Measurements from ENCODE around the gene GTF3C1. TPM values are rescaled to one million over a fixed set of nuclear protein-coding genes. Genes with fewer than 3 reads are reported as not detected.

GTF3C1 gene
- total RNA-seq, 4 donors from 2014 or later: 129 to 276 (median 181) TPM

DNA sequence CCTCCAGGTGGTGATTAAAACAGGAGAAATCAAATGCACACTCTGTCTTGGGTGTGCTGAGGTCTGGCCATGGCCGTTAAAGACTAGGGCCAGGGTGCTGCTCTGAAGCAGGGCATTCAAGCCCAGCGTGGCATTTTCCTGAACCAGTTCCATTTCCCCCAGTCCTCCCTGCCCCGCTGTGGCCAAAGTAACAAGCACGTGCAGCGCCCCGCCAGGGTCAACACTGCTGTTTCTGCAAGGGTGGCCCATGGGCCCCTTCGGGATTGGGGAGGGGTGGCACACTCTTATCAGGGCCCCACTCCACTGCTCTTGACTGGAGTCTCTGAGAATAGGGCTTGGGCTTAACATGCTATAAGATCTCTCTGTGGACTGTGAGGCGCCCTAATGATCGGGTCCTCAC, 74.8 kb downstream of the GTF3C1 start:
- no peaks in the 10 kb centered on the region for H3K9me3 ChIP-seq
- TF ChIP-seq, protein P1, sequence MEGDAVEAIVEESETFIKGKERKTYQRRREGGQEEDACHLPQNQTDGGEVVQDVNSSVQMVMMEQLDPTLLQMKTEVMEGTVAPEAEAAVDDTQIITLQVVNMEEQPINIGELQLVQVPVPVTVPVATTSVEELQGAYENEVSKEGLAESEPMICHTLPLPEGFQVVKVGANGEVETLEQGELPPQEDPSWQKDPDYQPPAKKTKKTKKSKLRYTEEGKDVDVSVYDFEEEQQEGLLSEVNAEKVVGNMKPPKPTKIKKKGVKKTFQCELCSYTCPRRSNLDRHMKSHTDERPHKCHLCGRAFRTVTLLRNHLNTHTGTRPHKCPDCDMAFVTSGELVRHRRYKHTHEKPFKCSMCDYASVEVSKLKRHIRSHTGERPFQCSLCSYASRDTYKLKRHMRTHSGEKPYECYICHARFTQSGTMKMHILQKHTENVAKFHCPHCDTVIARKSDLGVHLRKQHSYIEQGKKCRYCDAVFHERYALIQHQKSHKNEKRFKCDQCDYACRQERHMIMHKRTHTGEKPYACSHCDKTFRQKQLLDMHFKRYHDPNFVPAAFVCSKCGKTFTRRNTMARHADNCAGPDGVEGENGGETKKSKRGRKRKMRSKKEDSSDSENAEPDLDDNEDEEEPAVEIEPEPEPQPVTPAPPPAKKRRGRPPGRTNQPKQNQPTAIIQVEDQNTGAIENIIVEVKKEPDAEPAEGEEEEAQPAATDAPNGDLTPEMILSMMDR (IDR thresholded peaks at IDR 0.05): no peak
- TF ChIP-seq POLR2A (IDR thresholded peaks at IDR 0.05) (no peak), POLR2AphosphoS5 (IDR thresholded peaks at IDR 0.05) (no peak), EP300 (IDR thresholded peaks at IDR 0.05) (no peak)
- 89% methylated on average over 9 of the region's 9 CpGs for WGBS
- no peak for DNase-seq (ENCODE audit: low spot score in 2 of 2)
- H3K4me1 ChIP-seq: peaks cover 2% of the 10 kb centered on the region
- peaks cover 95% of the 10 kb centered on the region for H3K36me3 ChIP-seq
- no peak overlapping the region for H3K27ac ChIP-seq
- no peaks in the 10 kb centered on the region for H3K27me3 ChIP-seq
- no peak overlapping the region for H3K4me3 ChIP-seq

DNA sequence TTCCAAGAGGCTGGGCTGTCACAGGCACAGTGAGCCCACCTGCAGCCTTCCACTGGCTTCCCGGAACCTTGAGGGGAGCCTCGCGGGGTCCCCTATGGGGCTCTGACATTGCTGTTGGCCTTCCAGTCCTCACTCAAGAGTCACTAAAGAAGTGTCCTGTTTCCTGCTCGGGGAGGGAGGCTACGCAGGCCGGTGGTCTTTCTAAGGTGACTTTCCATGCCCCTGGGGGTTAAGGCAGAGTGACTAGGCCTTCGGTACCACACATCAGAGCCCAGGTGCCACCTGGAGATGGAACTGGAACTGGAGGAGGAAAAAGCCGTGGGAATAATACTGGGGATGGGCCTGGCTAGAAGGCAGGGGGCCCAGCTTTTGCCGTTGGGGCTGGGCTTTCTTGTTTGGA, 75.7 kb downstream of the GTF3C1 start:
- Histone ChIP-seq H3K27ac (no peak overlapping the region), H3K36me3 (peaks cover 97% of the 10 kb centered on the region), H3K27me3 (no peaks in the 10 kb centered on the region), H3K4me1 (peaks cover 2% of the 10 kb centered on the region), H3K9me3 (no peaks in the 10 kb centered on the region), H3K4me3 (no peak overlapping the region)
- WGBS: 93% methylated on average over 9 of the region's 9 CpGs
- TF ChIP-seq EP300 (IDR thresholded peaks at IDR 0.05): no peak
- no peak for TF ChIP-seq POLR2A (IDR thresholded peaks at IDR 0.05)
- TF ChIP-seq POLR2AphosphoS5 (IDR thresholded peaks at IDR 0.05): no peak
- TF ChIP-seq, protein P1 (IDR thresholded peaks at IDR 0.05): no peak
- no peak for DNase-seq (ENCODE audit: low spot score in 2 of 2)

DNA sequence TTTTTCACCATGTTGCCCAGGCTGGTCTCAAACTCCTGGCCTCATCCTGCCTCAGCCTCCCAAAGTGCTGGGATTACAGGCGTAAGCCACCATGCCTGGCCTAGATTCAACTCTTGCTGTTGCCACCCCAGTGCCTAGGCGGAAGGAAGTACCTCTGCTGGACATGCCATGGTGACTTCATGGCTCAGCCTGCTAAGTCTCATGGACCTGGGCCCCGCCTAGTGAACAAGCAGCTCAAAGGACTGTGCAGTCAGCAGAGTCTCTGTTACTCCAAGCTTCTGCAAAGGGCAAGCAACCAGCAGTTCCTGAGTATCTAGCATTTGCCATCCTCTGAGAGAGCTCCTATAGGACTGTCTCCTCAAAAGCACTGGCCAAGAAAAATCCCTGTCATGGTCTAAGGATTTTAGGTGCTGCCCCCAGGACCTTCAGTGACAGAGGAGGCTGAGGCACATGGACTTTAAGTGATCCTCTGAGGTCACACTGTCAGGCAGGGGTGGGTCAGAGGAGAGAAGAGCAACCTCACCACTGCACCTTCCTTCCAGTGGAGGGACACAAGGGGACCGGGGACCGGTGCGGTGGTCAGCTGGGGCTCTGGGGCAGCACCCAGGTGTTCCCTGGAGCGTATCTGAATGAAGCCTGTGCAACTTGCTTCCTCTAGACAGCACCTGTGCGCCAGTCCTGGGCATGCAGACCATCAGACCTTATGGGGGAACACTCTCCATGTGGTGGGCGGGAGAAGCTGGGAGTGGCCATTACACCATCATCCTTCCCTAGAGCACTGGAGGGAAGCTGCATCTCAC, 76.4 kb downstream of the GTF3C1 start:
- TF ChIP-seq POLR2AphosphoS5 (IDR thresholded peaks at IDR 0.05): no peak
- TF ChIP-seq, protein P1 (IDR thresholded peaks at IDR 0.05): no peak
- TF ChIP-seq EP300 (IDR thresholded peaks at IDR 0.05): no peak
- TF ChIP-seq POLR2A (IDR thresholded peaks at IDR 0.05): no peak
- DNase-seq (ENCODE audit: low spot score in 2 of 2): no peak
- 98% methylated on average over 9 of the region's 9 CpGs for WGBS
- Histone ChIP-seq H3K27me3 (no peaks in the 10 kb centered on the region), H3K36me3 (peaks cover 100% of the 10 kb centered on the region), H3K9me3 (no peaks in the 10 kb centered on the region), H3K27ac (no peak overlapping the region), H3K4me1 (peaks cover 2% of the 10 kb centered on the region), H3K4me3 (no peak overlapping the region)

DNA sequence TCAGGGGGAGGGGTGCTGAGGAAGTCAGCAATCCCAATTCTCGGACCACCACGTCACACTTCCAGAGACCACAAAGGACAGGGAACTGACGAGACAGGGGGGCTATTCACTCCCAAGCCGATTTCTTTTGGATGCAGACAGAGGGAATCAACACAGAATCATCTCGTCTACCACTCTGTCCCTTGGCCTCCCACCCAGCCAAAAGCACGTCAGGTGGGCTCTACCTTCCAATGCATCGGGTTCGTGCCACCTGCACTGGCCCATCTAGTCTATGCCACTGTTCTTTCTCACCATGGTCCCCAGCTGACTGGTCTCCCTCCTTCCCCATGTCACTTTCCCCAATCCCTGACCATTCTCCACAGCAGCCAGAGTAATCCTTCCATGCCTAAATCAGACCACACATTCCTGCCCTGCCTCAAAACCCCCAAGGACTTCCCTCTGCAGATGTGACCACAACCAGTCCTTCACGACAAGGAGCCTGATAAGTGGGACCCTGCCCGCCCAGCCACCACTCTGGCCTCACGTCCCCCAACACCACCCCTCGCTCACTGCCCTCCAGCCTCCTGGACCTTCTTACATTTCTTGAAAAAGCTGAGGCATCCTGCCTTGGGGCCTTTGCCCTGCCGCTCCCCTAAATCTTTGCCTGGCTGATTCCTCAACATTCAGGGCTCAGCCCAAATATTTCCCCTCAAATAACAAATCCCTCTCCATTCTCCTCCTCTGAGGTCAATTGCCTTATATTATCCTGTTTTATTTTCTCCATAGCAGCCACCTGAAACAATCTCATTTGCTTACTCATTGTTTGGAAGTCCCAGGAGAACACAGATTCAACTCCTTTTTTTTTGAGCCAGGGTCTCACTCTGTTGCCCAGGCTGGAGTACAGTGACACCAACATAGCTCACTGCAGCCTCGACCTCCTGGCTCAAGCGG, 77.4 kb downstream of the GTF3C1 start:
- H3K27ac ChIP-seq: no peak overlapping the region
- TF ChIP-seq POLR2A (IDR thresholded peaks at IDR 0.05) (no peak), POLR2AphosphoS5 (IDR thresholded peaks at IDR 0.05) (no peak), EP300 (IDR thresholded peaks at IDR 0.05) (no peak)
- TF ChIP-seq, protein P1 (IDR thresholded peaks at IDR 0.05): no peak
- DNase-seq (ENCODE audit: low spot score in 2 of 2): no peak
- peaks cover 2% of the 10 kb centered on the region for H3K4me1 ChIP-seq
- no peaks in the 10 kb centered on the region for H3K27me3 ChIP-seq
- peaks cover 100% of the 10 kb centered on the region for H3K36me3 ChIP-seq
- no peaks in the 10 kb centered on the region for H3K9me3 ChIP-seq
- WGBS: 94% methylated on average over 15 of the region's 15 CpGs
- no peak overlapping the region for H3K4me3 ChIP-seq

DNA sequence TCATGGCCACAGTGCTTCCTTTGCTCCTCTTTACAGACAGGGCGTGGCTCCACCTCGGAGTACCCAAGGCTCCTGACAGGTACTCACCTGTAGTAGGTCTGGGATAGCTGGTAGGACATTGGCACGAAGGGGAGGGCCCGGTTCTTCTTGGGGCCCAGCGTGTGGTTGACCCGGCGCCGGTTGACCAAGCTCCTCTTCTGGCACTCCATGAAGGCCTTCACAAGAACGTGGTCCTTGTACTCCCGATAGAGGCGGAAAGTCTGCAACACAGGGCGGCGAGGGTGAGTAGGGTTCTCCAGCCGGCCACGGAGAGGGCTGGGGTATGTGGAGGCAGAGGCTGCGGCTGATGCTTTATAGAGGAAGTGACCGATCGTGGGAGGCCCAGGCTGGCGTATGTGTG, 78.1 kb downstream of the GTF3C1 start:
- H3K9me3 ChIP-seq: no peaks in the 10 kb centered on the region
- no peak for DNase-seq (ENCODE audit: low spot score in 2 of 2)
- H3K4me1 ChIP-seq: peaks cover 2% of the 10 kb centered on the region
- no peak overlapping the region for H3K27ac ChIP-seq
- H3K36me3 ChIP-seq: peaks cover 100% of the 10 kb centered on the region
- 97% methylated on average over 19 of the region's 19 CpGs for WGBS
- no peak for TF ChIP-seq EP300 (IDR thresholded peaks at IDR 0.05)
- TF ChIP-seq POLR2A (IDR thresholded peaks at IDR 0.05): no peak
- TF ChIP-seq POLR2AphosphoS5 (IDR thresholded peaks at IDR 0.05): no peak
- TF ChIP-seq, protein P1 (IDR thresholded peaks at IDR 0.05): no peak
- H3K27me3 ChIP-seq: no peaks in the 10 kb centered on the region
- no peak overlapping the region for H3K4me3 ChIP-seq
